PC-3 (cell line): Measurements from ENCODE around the gene CARMIL1. TPM values are rescaled to one million over a fixed set of nuclear protein-coding genes. Genes with fewer than 3 reads are reported as not detected.
A peak's percentile ranks its signal among the peaks of the same experiment; 100 is the strongest.

Source experiments
- ATAC-seq: fragments of 200-7000 bp; cut with Tn5 transposase; 2 replicates; pipeline ENCODE4 v1.9.1; 2020; ENCODE audit warnings: mild to moderate bottlenecking, moderate library complexity
- BruUV-seq: library from RNA; stranded (reverse); fragments of 400-500 nt; replicated peaks from 2 replicates; lab custom pipeline; 2021; lab: Mats Ljungman, UMichigan
- CTCF ChIA-PET: fragments of 300-600 bp; sonication (Branson Sonifier 250); formaldehyde crosslinking; loops from one replicate; lab custom pipeline; 2022; ENCODE audit warnings: antibody characterized with exemption; lab: Charles Lee
- POLR2A ChIA-PET: fragments of 300-600 bp; sonication (Branson Sonifier 250); formaldehyde crosslinking; loops from one replicate; lab custom pipeline; 2022; ENCODE audit warnings: antibody characterized with exemption; ENCODE audit not compliant: unreplicated experiment; lab: Charles Lee
- DNase-seq: peaks from one replicate; pipeline ENCODE4 v3.0.0-alpha.2; 2015
- H2AFZ ChIP-seq: fragments of 300-600 bp; sonication (generic); 2 replicates; pipeline ENCODE4 v1.6.0; 2016; ENCODE audit warnings: antibody characterized with exemption, low read length
- H3F3A ChIP-seq: fragments of 300-600 bp; sonication (generic); one replicate; pipeline ENCODE4 v1.6.0; 2017; ENCODE audit warnings: antibody characterized with exemption, low read length, control low read depth, mild to moderate bottlenecking; ENCODE audit not compliant: unreplicated experiment
- H3K27ac ChIP-seq: fragments of 300-600 bp; sonication (generic); 2 replicates; pipeline ENCODE4 v1.5.1; 2016; ENCODE audit warnings: mild to moderate bottlenecking, low read length
- H3K27me3 ChIP-seq: fragments of 300-600 bp; sonication (generic); 2 replicates; pipeline ENCODE4 v1.6.1; 2016; ENCODE audit warnings: low read length, mixed read lengths
- H3K36me3 ChIP-seq: fragments of 300-600 bp; sonication (generic); 2 replicates; pipeline ENCODE4 v1.6.1; 2016; ENCODE audit warnings: low read depth, mixed run types, low read length, mixed read lengths
- H3K4me1 ChIP-seq: fragments of 300-600 bp; sonication (generic); 2 replicates; pipeline ENCODE4 v1.5.1; 2016; ENCODE audit warnings: low read length; ENCODE audit not compliant: insufficient read depth
- H3K4me2 ChIP-seq: fragments of 300-600 bp; sonication (generic); 2 replicates; pipeline ENCODE4 v1.6.0; 2016; ENCODE audit warnings: low read length
- H3K4me3 ChIP-seq: fragments of 300-600 bp; sonication (generic); 2 replicates; pipeline ENCODE4 v1.5.1; 2016; ENCODE audit warnings: mild to moderate bottlenecking, low read length, mixed read lengths
- H3K79me2 ChIP-seq: fragments of 300-600 bp; sonication (generic); 2 replicates; pipeline ENCODE4 v1.6.1; 2017; ENCODE audit warnings: low read length, mixed read lengths
- H3K9ac ChIP-seq: fragments of 300-600 bp; sonication (generic); 2 replicates; pipeline ENCODE4 v1.6.0; 2016; ENCODE audit warnings: mild to moderate bottlenecking, low read length
- H3K9me2 ChIP-seq: fragments of 300-600 bp; sonication (generic); replicated peaks from 2 replicates; pipeline ENCODE4 v1.6.1; 2016; ENCODE audit warnings: mixed run types, low read length, mixed read lengths
- H3K9me3 ChIP-seq: fragments of 300-600 bp; sonication (generic); 2 replicates; pipeline ENCODE4 v1.6.1; 2016; ENCODE audit warnings: low read length, mixed read lengths
- H4K20me1 ChIP-seq: fragments of 300-600 bp; sonication (generic); 2 replicates; pipeline ENCODE4 v1.6.1; 2016; ENCODE audit warnings: low read length, mixed read lengths
- CTCF ChIP-seq: fragments of 300-600 bp; sonication (generic); conservative IDR thresholded peaks from 2 replicates; pipeline ENCODE4 v1.5.1; 2017; ENCODE audit warnings: antibody characterized with exemption, low read depth, mild to moderate bottlenecking, low read length
- EZH2 ChIP-seq: fragments of 300-600 bp; sonication (generic); IDR thresholded peaks from one replicate; pipeline ENCODE4 v1.6.1; 2017; ENCODE audit warnings: antibody characterized with exemption, mild to moderate bottlenecking, low read length; ENCODE audit not compliant: unreplicated experiment
- EZH2phosphoT487 ChIP-seq: fragments of 300-600 bp; sonication (generic); IDR thresholded peaks from 2 replicates; pipeline ENCODE4 v1.6.1; 2018; ENCODE audit warnings: mild to moderate bottlenecking, antibody characterized with exemption, low read length, borderline replicate concordance
- intact Hi-C: fragments of 100-400 bp; cut with micrococcal nuclease; formaldehyde crosslinking; loops from 2 replicates; pipeline ENCODE4 v1.9.0; 2023
- total RNA-seq: library from RNA; depleted of rRNA; stranded (reverse); fragments of >200 nt; gene quantifications from 2 replicates; pipeline ENCODE4 v1.2.3, GENCODE V29; 2014

Gene CARMIL1
- total RNA-seq, 1 experiment from 2014 or later: 22.0 TPM

GRCh38 chr6:25487012-25487411 lies 207.8 kb downstream of the CARMIL1 start:
- Histone ChIP-seq H3K9me3 (no peaks in the 10 kb centered on the region), H2AFZ (no peak overlapping the region), H3F3A (no peaks in the 10 kb centered on the region), H3K27ac (no peak overlapping the region), H3K27me3 (no peaks in the 10 kb centered on the region), H3K4me3 (no peak overlapping the region), H3K36me3 (no peaks in the 10 kb centered on the region), H3K4me2 (no peak overlapping the region), H3K79me2 (no peaks in the 10 kb centered on the region), H3K9ac (no peak overlapping the region), H3K9me2 (no peaks in the 10 kb centered on the region), H4K20me1 (no peaks in the 10 kb centered on the region), H3K4me1 (peaks cover 4% of the 10 kb centered on the region; the same call in 1 of the 2 replicates)
- POLR2A ChIA-PET: no interaction called here
- DNase-seq (no peak), ATAC-seq (no peak)
- BruUV-seq: no TSS peak
- CTCF ChIA-PET: no interaction called here
- TF ChIP-seq CTCF (no peak), EZH2 (no peak), EZH2phosphoT487 (no peak)
- intact Hi-C loops: no loop called here

GRCh38 chr6:25488156-25488555 lies 209.0 kb downstream of the CARMIL1 start:
- Histone ChIP-seq H3K4me1 (peaks cover 4% of the 10 kb centered on the region; the same call in 1 of the 2 replicates), H2AFZ (no peak overlapping the region), H3K9me3 (no peaks in the 10 kb centered on the region), H3K4me3 (no peak overlapping the region), H3F3A (no peaks in the 10 kb centered on the region), H3K27me3 (no peaks in the 10 kb centered on the region), H3K36me3 (no peaks in the 10 kb centered on the region), H4K20me1 (no peaks in the 10 kb centered on the region), H3K79me2 (no peaks in the 10 kb centered on the region), H3K9ac (no peak overlapping the region), H3K9me2 (no peaks in the 10 kb centered on the region), H3K27ac (no peak overlapping the region), H3K4me2 (no peak overlapping the region)
- ChIA-PET POLR2A (no interaction called here), CTCF (no interaction called here)
- BruUV-seq: no TSS peak
- ATAC-seq: no peak
- intact Hi-C loops: no loop called here
- peak; percentile 20; the same call in 1 of the 2 replicates for TF ChIP-seq CTCF
- no peak for TF ChIP-seq EZH2
- no peak for TF ChIP-seq EZH2phosphoT487
- no peak for DNase-seq

GRCh38 chr6:25489399-25489798 lies 210.2 kb downstream of the CARMIL1 start:
- H3K9me3 ChIP-seq: no peaks in the 10 kb centered on the region
- no peak overlapping the region for H3K27ac ChIP-seq
- ATAC-seq (no peak), DNase-seq (no peak)
- no peaks in the 10 kb centered on the region for H3K27me3 ChIP-seq
- no peak overlapping the region for H3K4me3 ChIP-seq
- H2AFZ ChIP-seq: 0 out of 2 replicates have a peak overlapping the region, but pooled peaks have one; percentile 1
- TF ChIP-seq EZH2phosphoT487: no peak
- TF ChIP-seq CTCF: no peak
- no peak for TF ChIP-seq EZH2
- no TSS peak for BruUV-seq
- ChIA-PET CTCF (interaction anchor here (0.6 to 1.5 kb wide), 4 partner anchors 143 to 266 kb away, joined by 4 to 35 read pairs (median 14); partner anchors contain the start of gene CARMIL1), POLR2A (interaction anchor here (0.7 kb wide), 1 partner anchor 261 kb away, joined by 4 read pairs; no protein-coding TSS in a partner anchor)
- no peaks in the 10 kb centered on the region for H3K9me2 ChIP-seq
- peaks cover 4% of the 10 kb centered on the region; the same call in 1 of the 2 replicates for H3K4me1 ChIP-seq
- H3K79me2 ChIP-seq: no peaks in the 10 kb centered on the region
- intact Hi-C loops: no loop called here
- no peaks in the 10 kb centered on the region for H3F3A ChIP-seq
- no peaks in the 10 kb centered on the region for H4K20me1 ChIP-seq
- H3K9ac ChIP-seq: no peak overlapping the region
- H3K4me2 ChIP-seq: no peak overlapping the region
- no peaks in the 10 kb centered on the region for H3K36me3 ChIP-seq
